ENCODE results near the gene NTN1.
"Not testable (repeated sequence)": the region's sequence is repeated elsewhere in the genome, so short reads cannot be mapped to it uniquely, and the experiment has no call there.

Gene NTN1

DNA sequence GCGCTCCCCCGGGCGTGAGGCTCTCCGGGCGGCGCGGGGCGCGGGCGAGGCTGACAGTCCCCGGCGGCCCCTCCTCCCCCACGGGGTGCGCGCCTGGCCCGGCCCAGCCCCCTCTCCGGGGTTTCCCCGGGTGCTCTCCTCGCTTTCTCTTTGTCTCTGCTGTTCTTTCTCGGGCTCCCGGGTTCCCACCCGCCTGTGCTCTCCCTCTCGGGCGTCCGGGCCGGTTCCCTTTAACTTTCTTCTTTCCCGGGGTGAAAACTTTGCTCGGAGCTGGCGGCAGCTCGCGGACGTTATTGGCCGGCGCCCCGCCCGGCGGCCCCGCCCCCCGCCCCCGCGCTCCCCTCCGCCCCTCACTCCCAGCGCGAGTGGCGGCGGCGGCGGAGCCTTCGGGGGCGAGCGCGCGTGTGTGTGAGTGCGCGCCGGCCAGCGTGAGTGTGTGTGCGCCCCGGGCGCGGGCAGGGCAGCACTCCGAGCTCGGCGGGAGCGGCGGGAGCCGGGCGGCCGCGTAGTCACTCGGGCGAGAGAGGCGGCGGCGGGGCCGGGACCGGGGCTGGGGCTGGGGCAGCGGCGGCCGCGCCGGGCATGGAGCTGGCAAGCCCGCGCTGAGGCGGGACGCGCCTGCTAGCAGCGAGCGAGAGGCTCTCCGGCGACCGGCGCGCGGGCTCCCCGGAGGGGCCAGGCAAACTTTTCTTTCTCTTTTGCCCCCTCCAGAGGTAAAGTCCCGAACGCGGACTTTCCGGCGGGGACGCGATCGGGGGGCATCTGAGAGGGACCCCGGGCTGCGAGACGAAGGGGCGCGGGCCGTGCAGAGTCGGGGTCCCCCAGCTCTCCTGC lies at the start of gene NTN1:
Gene NTN1, plus strand, starts transcription at position 353 of the 834 bp plus-strand sequence. CDS start 864 bp downstream, outside the sequence.
- DNase-seq, result no peak

DNA sequence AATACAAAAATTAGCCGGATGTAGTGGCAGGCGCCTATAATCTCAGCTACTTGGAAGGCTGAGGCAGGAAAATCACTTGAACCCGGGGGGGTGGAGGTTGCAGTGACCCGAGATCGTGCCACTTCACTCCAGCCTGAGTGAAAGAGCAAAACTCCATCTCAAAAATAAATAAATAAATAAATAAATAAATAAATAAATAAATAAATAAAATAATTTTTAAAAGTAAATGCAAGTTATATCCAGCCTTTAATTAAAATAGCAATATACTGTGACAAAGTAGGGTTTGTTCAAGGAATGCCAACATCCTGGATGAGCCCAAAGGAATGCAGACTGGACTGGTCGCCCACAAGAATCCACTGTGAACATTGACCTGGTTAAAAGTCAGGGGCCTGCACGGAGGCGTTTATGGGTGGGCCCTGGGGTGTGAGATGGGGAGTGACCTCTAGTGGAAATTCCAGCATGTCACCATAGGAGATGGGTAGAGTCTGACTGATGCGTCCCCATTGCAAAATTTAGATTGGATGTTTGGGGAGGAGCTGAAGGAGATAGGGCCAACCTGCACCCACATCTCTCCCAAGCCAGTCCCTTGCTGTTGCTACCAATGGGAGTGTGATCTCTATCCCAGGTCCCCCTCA lies 46.1 kb upstream of the NTN1 start:
- no peak for DNase-seq

GRCh38 chr17:8976638-8977037 lies 44.7 kb upstream of the NTN1 start:
- peak; percentile 69 for DNase-seq

- no peak for DNase-seq
Observed at GRCh38 chr17:8979715-8980114, 41.6 kb upstream of the NTN1 start.

- DNase-seq, result no peak
Observed at GRCh38 chr17:8981443-8981842, 39.9 kb upstream of the NTN1 start.

- not testable (repeated sequence) for DNase-seq
Observed at GRCh38 chr17:8984225-8984624, 37.1 kb upstream of the NTN1 start.

DNA sequence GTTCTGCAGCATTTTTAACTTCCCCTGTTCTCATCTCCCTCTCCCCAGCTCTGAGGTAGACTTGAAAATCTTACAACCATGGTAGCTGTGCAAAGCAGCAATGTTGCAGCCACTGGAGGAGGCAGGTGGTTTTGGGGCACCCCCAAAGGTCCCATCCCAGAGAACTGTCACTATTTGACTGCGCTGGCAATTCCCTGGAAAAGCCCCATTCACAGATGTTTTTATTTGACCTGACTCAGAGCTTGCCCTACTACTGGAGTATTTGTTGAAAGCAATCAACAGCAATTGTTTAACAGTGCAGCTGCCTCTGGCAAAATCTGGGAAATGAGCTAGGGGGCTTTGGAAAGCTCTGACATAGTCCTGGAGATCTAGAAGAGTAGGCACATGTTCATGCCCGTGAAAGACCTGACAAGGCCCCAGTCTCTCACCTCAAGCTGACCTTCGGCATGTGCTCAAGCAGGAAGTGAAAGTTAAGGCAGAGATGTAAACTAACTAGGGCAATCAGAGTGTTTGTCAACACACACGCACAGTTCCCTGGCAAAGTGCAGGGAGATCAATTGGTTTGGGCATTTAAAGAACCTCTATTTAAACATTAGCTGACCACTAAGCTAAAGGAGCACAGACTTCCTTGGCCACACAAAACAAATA lies 36.1 kb upstream of the NTN1 start:
- no peak for DNase-seq

- DNase-seq, result no peak
Observed at GRCh38 chr17:8986295-8986694, 35.0 kb upstream of the NTN1 start.

- not testable (repeated sequence) for DNase-seq
Observed at GRCh38 chr17:8988263-8988935, 32.9 kb upstream of the NTN1 start.

- no peak for DNase-seq
Observed at GRCh38 chr17:8991514-8992285, 29.6 kb upstream of the NTN1 start.

GRCh38 chr17:8994319-8994718 lies 27.0 kb upstream of the NTN1 start:
- peak; percentile 13 for DNase-seq

GRCh38 chr17:8995711-8996110 lies 25.6 kb upstream of the NTN1 start:
- no peak for DNase-seq

DNA sequence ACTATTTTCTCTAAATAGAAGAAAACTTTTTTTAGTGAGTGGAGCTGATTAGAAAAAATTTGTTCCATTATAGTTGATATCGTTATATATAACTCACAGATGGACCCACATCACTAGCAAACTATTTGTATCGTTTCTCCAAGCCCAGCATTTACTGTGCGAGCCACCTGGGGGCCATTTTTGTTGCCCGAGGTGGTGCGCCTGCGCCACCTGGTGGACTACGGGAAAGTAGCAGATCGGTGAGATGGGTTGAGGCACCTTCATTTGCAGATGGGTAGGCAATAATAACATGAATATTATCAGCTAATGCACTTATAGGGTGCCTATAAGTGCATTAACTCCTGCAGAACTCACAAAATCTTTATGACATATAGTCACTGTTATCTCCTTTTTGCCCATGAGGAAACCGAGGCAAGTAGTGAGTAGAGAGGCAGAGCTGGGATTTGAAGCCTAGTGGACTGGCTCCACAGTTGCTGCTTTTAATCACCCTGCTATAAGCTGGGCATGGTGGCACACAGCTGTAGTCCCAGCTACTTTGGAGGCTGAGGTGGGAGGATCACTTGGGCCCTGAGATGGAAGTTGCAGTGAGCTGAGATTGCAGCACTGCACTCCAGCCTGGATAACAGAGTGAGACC lies 23.2 kb upstream of the NTN1 start:
- DNase-seq, result peak; percentile 12

DNA sequence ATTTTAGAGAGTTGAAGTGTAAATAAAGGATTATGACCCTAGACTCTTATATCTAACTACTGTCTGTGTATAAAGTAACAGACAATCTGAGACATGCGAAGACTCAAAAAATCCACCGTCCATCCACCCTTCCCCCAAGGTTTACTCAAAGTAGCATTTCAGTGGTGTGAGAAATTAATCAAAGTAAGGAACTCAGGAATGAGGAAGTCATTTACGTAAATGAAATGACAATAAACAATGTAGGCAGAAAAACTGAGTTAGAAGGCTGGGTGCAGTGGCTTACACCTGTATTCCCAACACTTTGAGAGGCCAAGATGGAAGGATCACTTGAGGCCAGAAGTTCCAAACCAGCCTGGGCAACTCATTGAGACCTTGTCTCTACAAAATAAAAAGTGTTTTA lies 19.8 kb upstream of the NTN1 start:
- DNase-seq, result no peak

GRCh38 chr17:9002227-9002605 lies 19.1 kb upstream of the NTN1 start:
- DNase-seq, result no peak

GRCh38 chr17:9002606-9003354 lies 18.5 kb upstream of the NTN1 start:
- DNase-seq, result no peak

- DNase-seq, result no peak
Observed at GRCh38 chr17:9003355-9004131, 17.8 kb upstream of the NTN1 start.

DNA sequence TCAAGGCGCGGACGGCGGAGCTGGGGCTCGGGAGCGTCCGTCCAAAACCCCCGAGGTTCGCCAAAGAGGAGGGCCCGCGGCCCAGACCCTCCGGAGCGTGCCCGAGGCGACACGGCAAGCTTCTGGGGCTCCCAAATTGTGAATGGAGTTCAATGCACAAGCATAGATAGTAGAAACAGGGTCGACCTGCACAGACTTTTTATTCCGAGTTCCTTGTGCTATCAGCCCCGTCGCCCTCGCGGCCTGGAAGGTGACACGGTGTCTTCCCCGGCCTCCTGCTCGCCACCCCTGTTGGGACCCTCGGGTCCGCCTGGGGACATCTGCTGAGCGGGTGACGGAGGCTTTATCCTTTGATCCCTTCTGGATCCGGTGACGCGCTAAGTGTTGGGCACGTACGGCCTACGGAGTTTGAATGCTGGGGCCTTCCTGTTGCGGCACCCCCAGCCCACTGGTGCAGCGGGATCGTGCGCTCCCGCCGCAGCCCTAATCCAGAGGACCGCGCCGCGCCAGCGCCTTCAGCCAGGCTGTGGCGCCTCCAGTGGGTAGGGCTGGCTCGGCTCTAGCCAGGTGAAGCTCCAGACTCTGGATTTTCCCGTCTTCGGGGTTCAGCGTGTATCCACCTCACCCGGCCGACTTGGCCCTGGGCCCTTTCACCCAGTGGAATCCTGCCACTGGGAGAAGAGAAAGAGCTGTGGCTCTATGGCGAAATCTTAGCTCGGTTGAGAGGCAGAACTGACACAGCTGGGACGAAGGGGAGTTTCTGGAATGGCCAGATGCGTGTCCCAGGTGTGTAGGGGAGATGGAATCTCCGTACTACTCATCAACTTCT lies 17.0 kb upstream of the NTN1 start:
- no peak for DNase-seq

GRCh38 chr17:9004961-9005285 lies 16.4 kb upstream of the NTN1 start:
- no peak for DNase-seq

All from NCI-H774 (cell line).